ENCODE measurements around the gene COL15A1. TPM values are rescaled to one million over a fixed set of nuclear protein-coding genes. Genes with fewer than 3 reads are reported as not detected.

The COL15A1 gene
- total RNA-seq, 4 donors from 2014 or later = 134 to 256 (median 145) TPM

DNA sequence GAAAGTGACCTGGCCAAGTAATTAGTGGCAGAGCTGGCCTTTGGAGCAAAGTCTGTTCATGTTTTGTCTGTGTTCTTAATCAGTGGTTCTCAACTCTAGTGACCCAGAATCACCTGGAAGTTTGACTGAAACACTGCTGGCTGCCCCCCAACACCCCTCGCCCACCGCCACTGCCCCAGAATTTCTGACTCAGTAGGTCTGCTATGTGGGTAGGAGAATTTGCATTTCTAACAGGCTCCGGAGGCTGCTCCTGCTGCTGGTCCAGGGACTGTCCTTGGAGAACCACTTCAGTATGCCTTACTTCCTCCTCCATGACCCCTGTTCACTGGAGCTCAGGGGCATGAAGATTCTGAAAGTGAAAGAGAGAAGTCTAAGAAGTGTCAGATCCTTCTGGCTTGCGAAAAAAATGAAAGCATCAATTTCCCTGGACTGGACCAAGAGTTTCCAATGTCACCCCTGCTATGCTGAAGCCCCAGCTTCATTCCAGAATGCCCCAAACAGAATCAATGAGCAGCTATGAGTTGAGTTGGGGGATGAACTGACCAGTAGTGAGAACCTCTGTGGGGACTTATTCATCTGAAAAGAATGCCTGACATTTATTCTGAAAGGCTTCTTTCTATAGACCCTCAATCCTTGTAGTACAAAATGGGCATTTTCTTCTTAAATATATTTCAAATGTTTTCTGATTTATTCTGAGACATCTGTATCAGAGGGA, 20.8 kb upstream of the COL15A1 start:
- WGBS = 78% methylated on average over 3 of the region's 4 CpGs
- intact Hi-C loops (cut with DNase I) = no loop called here
- H3K27ac ChIP-seq (replicated peaks in 1 of 4) = peak overlapping the region in 1 of 4 donors; percentile 48

DNA sequence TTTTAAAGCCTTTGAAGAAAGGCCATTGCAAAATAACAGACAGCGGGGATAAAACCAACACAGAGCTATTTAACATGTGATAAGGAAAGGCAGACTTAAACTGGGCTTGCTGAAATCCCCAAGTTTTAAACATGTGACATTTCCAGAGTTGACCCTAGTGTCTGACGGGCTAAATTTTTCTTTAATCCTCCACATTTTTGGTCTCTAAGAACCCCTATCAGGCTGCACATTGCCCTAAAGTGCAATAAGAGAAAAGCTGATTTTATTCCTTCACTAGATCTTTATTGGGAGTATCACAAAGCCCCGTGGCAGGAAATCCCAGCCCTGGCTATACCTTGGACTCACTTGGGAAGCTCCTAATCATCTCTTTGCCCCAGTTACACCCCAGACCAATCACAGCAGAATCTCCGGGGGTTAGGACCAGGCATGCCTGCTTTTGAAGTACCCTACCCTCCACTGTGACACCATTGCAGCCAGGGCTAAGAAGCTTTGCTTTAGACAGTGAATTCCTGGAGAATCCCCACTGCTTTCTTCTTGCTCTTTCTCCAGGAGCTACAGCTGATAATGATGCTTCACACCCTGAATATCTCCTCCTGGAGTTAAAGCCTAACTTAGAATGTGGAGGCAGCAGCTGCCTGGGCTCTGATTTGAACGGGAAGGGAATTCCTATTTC, 20.1 kb upstream of the COL15A1 start:
- H3K4me1 ChIP-seq = peaks cover 0 to 22% (median 12%) of the 10 kb centered on the region in 4 donors
- no peaks in the 10 kb centered on the region for H3K36me3 ChIP-seq
- H3K9me3 ChIP-seq = no peaks in the 10 kb centered on the region
- H3K27me3 ChIP-seq = no peaks in the 10 kb centered on the region
- TF ChIP-seq, protein P1, sequence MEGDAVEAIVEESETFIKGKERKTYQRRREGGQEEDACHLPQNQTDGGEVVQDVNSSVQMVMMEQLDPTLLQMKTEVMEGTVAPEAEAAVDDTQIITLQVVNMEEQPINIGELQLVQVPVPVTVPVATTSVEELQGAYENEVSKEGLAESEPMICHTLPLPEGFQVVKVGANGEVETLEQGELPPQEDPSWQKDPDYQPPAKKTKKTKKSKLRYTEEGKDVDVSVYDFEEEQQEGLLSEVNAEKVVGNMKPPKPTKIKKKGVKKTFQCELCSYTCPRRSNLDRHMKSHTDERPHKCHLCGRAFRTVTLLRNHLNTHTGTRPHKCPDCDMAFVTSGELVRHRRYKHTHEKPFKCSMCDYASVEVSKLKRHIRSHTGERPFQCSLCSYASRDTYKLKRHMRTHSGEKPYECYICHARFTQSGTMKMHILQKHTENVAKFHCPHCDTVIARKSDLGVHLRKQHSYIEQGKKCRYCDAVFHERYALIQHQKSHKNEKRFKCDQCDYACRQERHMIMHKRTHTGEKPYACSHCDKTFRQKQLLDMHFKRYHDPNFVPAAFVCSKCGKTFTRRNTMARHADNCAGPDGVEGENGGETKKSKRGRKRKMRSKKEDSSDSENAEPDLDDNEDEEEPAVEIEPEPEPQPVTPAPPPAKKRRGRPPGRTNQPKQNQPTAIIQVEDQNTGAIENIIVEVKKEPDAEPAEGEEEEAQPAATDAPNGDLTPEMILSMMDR (IDR thresholded peaks at IDR 0.05) = no peak
- no peak for TF ChIP-seq EP300 (IDR thresholded peaks at IDR 0.05)
- TF ChIP-seq POLR2A (IDR thresholded peaks at IDR 0.05; ENCODE audit: low read depth) = no peak
- no peak for TF ChIP-seq POLR2AphosphoS5 (IDR thresholded peaks at IDR 0.05)
- H3K27ac ChIP-seq (replicated peaks in 1 of 4) = peak overlapping the region in 1 of 4 donors; percentile 48
- DNase-seq (ENCODE audit: extremely low spot score) = no peak
- WGBS = 85% methylated on average over 5 of the region's 5 CpGs
- intact Hi-C loops (cut with DNase I) = no loop called here
- no peak overlapping the region for H3K4me3 ChIP-seq

More for the DNA sequence above, 20.8 kb upstream of the COL15A1 start:
- Histone ChIP-seq H3K4me1 (peaks cover 5 to 28% (median 16%) of the 10 kb centered on the region in 4 donors), H3K27me3 (no peaks in the 10 kb centered on the region), H3K4me3 (no peak overlapping the region), H3K36me3 (no peaks in the 10 kb centered on the region), H3K9me3 (no peaks in the 10 kb centered on the region)
- no peak for TF ChIP-seq POLR2A (IDR thresholded peaks at IDR 0.05; ENCODE audit: low read depth)
- no peak for DNase-seq (ENCODE audit: extremely low spot score)

DNA sequence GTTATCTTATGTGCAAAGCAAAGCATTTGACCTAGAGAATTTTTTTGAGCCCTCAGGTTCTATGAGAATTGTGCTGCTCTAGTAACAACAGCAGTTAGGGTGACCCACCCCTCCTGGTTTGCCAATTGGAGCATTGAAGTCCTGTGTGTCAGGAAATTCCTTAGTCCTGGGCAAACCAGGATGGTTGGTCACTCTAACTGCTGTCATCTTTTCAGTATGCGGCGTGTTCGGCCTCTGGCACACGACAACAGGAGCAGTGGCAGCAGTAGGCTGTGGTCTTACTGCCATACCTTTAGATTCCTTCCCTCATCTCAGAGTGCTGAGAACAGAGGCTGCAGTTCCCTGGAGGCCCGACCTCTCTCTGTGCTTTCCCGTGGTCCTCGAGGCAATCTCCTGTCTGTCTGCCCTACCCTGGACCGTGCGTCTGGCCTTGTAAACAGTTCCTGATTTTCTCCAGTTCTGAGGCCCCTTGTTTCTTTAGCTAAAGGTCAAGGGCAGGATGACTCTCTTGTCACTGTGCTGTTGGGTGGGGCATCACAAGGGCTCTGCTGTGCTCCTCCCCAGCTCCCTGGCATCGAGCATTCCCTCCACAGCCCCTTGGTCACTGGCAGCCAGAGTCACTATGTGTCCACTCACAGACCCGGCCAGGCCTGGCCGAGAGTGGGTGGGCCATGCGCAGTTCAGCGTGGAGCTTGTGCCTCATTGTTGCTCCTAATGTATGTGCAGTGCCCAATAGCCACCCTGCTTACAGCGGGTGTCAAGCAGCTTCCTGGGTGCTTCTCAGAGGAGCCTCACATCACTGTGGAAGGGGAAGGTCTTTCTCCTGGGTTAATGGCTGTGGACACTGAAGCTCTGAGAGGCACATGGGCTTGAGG, 18.5 kb upstream of the COL15A1 start:
- intact Hi-C loops (cut with DNase I) = no loop called here
- no peaks in the 10 kb centered on the region for H3K36me3 ChIP-seq
- H3K4me3 ChIP-seq = no peak overlapping the region
- no peaks in the 10 kb centered on the region for H3K27me3 ChIP-seq
- H3K27ac ChIP-seq (replicated peaks in 1 of 4) = no peak overlapping the region
- peaks cover 0 to 22% (median 12%) of the 10 kb centered on the region in 4 donors for H3K4me1 ChIP-seq
- TF ChIP-seq EP300 (IDR thresholded peaks at IDR 0.05) (no peak), POLR2AphosphoS5 (IDR thresholded peaks at IDR 0.05) (no peak), POLR2A (IDR thresholded peaks at IDR 0.05; ENCODE audit: low read depth) (no peak)
- TF ChIP-seq, protein P1 (IDR thresholded peaks at IDR 0.05) = no peak
- H3K9me3 ChIP-seq = no peaks in the 10 kb centered on the region
- 91% methylated on average over 15 of the region's 15 CpGs for WGBS
- no peak for DNase-seq (ENCODE audit: extremely low spot score)

DNA sequence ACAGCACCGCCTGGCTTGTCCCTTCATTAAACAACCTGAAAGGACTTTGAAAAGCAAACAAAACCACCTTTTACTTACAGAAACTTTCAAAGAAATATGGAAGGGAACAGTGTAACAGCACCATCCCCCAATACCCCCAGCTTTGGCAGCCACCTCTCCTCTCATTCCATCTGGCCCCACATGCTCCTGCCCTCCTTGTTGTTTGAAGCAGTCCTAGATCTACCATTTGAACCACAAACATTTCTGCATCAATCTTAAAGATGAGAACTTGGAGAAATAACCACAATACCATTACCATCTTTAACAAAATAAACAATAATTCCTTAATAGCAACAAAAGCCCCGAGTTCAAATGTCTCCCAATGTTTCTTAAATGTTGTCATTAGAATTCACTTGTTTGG, 17.8 kb upstream of the COL15A1 start:
- no peak for DNase-seq (ENCODE audit: extremely low spot score)
- TF ChIP-seq POLR2A (IDR thresholded peaks at IDR 0.05; ENCODE audit: low read depth) (no peak), EP300 (IDR thresholded peaks at IDR 0.05) (no peak), POLR2AphosphoS5 (IDR thresholded peaks at IDR 0.05) (no peak)
- Histone ChIP-seq H3K27ac (replicated peaks in 1 of 4) (no peak overlapping the region), H3K9me3 (no peaks in the 10 kb centered on the region), H3K27me3 (no peaks in the 10 kb centered on the region), H3K4me3 (no peak overlapping the region), H3K36me3 (no peaks in the 10 kb centered on the region), H3K4me1 (peaks cover 0 to 22% (median 12%) of the 10 kb centered on the region in 4 donors)
- 71% methylated on average over 2 of the region's 2 CpGs for WGBS
- intact Hi-C loops (cut with DNase I) = no loop called here

DNA sequence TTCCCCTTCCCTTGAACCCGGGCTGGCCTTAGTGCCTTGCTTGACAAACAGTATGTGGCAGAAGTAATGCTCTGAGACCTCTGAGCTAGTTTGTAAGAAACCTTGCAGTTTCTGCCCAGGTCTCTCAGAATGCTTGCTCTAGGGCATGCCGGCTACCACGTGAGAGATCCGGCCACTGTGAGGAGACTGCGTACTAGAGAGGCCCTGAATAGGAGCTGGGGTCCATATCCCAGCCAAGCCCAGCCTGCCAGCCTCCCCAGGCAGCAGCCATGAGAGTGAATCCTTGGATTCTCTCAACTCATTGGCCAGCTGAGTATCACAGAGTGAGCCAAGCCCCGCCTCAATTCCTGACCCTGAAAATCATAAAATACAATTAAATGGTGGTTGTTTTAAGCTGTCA, 16.0 kb upstream of the COL15A1 start:
- TF ChIP-seq POLR2A (IDR thresholded peaks at IDR 0.05; ENCODE audit: low read depth) (no peak), POLR2AphosphoS5 (IDR thresholded peaks at IDR 0.05) (no peak), EP300 (IDR thresholded peaks at IDR 0.05) (no peak)
- TF ChIP-seq, protein P1 (IDR thresholded peaks at IDR 0.05) = no peak
- DNase-seq (ENCODE audit: extremely low spot score) = no peak
- H3K4me1 ChIP-seq = peaks cover 0 to 21% (median 12%) of the 10 kb centered on the region in 4 donors
- intact Hi-C loops (cut with DNase I) = no loop called here
- H3K27ac ChIP-seq (replicated peaks in 1 of 4) = no peak overlapping the region
- H3K27me3 ChIP-seq = no peaks in the 10 kb centered on the region
- H3K4me3 ChIP-seq = no peak overlapping the region
- H3K36me3 ChIP-seq = no peaks in the 10 kb centered on the region
- H3K9me3 ChIP-seq = no peaks in the 10 kb centered on the region
- WGBS = 80% methylated on average over 5 of the region's 6 CpGs

Measured in esophagus muscularis mucosa (tissue), 4 donors.